H1 (cell line): ENCODE results near the gene CD44. TPM values are rescaled to one million over a fixed set of nuclear protein-coding genes. Genes with fewer than 3 reads are reported as not detected.

Experiments
- CTCF ChIA-PET: fragments of 300-600 bp; sonication (Branson Sonifier 250); formaldehyde crosslinking; loops from one replicate; lab custom pipeline; 2021; ENCODE audit not compliant: partially characterized antibody; lab: Charles Lee
- POLR2A ChIA-PET: fragments of 300-600 bp; sonication (Branson Sonifier 250); formaldehyde crosslinking; loops from one replicate; lab custom pipeline; 2021; ENCODE audit warnings: inconsistent platforms; ENCODE audit not compliant: partially characterized antibody; lab: Charles Lee
- DNase-seq, 2 experiments: peaks; one replicate each; pipeline versions ENCODE4 v3.0.0 to v3.0.0-alpha.2; 2010 to 2022; ENCODE audit warnings: low spot score in 2 of 2, low read depth in 1 of 2, mixed read lengths in 1 of 2
- FAIRE-seq: peaks from 2 replicates; lab custom pipeline; 2011; peaks lifted over from hg19 to GRCh38; lab: Jason Lieb, UNC
- H2AFZ ChIP-seq: 2 replicates; pipeline ENCODE4 v1.8.1; 2012; ENCODE audit warnings: low read length, inconsistent platforms
- H2AK5ac ChIP-seq: 2 replicates; pipeline ENCODE4 v1.6.1; 2013; ENCODE audit warnings: low read depth, low read length
- H2BK120ac ChIP-seq: replicated peaks from 2 replicates; pipeline ENCODE3; 2013; ENCODE audit warnings: low read depth, low read length, inconsistent platforms
- H2BK12ac ChIP-seq: 2 replicates; pipeline ENCODE4 v1.6.1; 2013; ENCODE audit warnings: low read depth, low read length
- H2BK15ac ChIP-seq: 2 replicates; pipeline ENCODE4 v1.6.1; 2013; ENCODE audit warnings: low read length
- H2BK20ac ChIP-seq: 2 replicates; pipeline ENCODE4 v1.6.1; 2013; ENCODE audit warnings: low read length
- H2BK5ac ChIP-seq: 2 replicates; pipeline ENCODE4 v1.6.1; 2013; ENCODE audit warnings: low read depth, low read length
- H3K14ac ChIP-seq: 2 replicates; pipeline ENCODE4 v1.6.1; 2013; ENCODE audit warnings: inconsistent platforms; ENCODE audit not compliant: insufficient read length
- H3K18ac ChIP-seq: 2 replicates; pipeline ENCODE4 v1.6.1; 2013; ENCODE audit warnings: low read length; ENCODE audit errors: extremely low read depth
- H3K23ac ChIP-seq: 2 replicates; pipeline ENCODE4 v1.6.1; 2013; ENCODE audit warnings: inconsistent platforms; ENCODE audit not compliant: insufficient read length
- H3K23me2 ChIP-seq: 2 replicates; pipeline ENCODE4 v1.6.1; 2013; ENCODE audit warnings: low read depth, low read length
- H3K27ac ChIP-seq: 2 replicates; pipeline ENCODE4 v1.6.1; 2011; ENCODE audit warnings: low read depth, low read length, inconsistent platforms
- H3K27me3 ChIP-seq, 4 experiments: replicated peaks in 1 of 4; 1 replicate in 1 of 4; 2 replicates in 3 of 4; pipeline versions ENCODE4 v1.6.1 to v1.8.1; 2011 to 2013; ENCODE audit warnings: low read length in 3 of 4, mild to moderate bottlenecking in 3 of 4, inconsistent platforms in 2 of 4, mixed read lengths in 2 of 4, moderate library complexity in 1 of 4; ENCODE audit not compliant: control insufficient read depth in 3 of 4, insufficient read depth in 3 of 4; ENCODE audit errors: extremely low read depth in 1 of 4
- H3K36me3 ChIP-seq, 4 experiments: 2 replicates each; pipeline versions ENCODE4 v1.6.1 to v1.8.1; 2011 to 2013; ENCODE audit warnings: mild to moderate bottlenecking in 4 of 4, low read length in 3 of 4, moderate library complexity in 2 of 4, control low read depth in 1 of 4, inconsistent platforms in 1 of 4; ENCODE audit not compliant: insufficient read depth in 4 of 4, control insufficient read depth in 2 of 4
- H3K4ac ChIP-seq: replicated peaks from 2 replicates; pipeline ENCODE3; 2013; ENCODE audit warnings: low read length, low read depth, mixed read lengths, inconsistent platforms; ENCODE audit not compliant: insufficient read length
- H3K4me1 ChIP-seq, 4 experiments: replicated peaks in 1 of 4; 1 replicate in 1 of 4; 2 replicates in 3 of 4; pipeline versions ENCODE4 v1.6.1 to v1.8.1; 2011 to 2013; ENCODE audit warnings: low read length in 3 of 4, inconsistent platforms in 2 of 4, mixed read lengths in 1 of 4; ENCODE audit not compliant: insufficient read depth in 4 of 4, control insufficient read depth in 3 of 4
- H3K4me2 ChIP-seq, 2 experiments: 2 replicates each; pipeline versions ENCODE4 v1.6.1 to v1.8.1; 2011 to 2013; ENCODE audit warnings: low read depth in 2 of 2, low read length in 2 of 2, control low read depth in 1 of 2, inconsistent platforms in 1 of 2, mild to moderate bottlenecking in 1 of 2; ENCODE audit not compliant: insufficient read depth in 1 of 2
- H3K4me3 ChIP-seq, 4 experiments: fragments of 200-600, 300-600 bp in 1 of 4; sonication (generic), shearing (Covaris generic), sonication (Bioruptor Twin) in 1 of 4; 2 replicates each; pipeline versions ENCODE4 v1.5.1 to v1.8.1; 2011 to 2016; ENCODE audit warnings: low read length in 4 of 4, low read depth in 3 of 4, control low read depth in 2 of 4, inconsistent platforms in 2 of 4, mild to moderate bottlenecking in 2 of 4, mixed read lengths in 1 of 4, moderate library complexity in 1 of 4; ENCODE audit not compliant: insufficient read depth in 2 of 4; ENCODE audit errors: extremely low read depth in 1 of 4
- H3K56ac ChIP-seq: replicated peaks from 2 replicates; pipeline ENCODE3; 2013; ENCODE audit warnings: low read depth, mild to moderate bottlenecking, mixed read lengths, low read length, inconsistent platforms; ENCODE audit not compliant: insufficient read length
- H3K79me1 ChIP-seq: 2 replicates; pipeline ENCODE4 v1.6.1; 2013; ENCODE audit warnings: low read depth, low read length, control low read depth
- H3K79me2 ChIP-seq, 2 experiments: 2 replicates each; pipeline versions ENCODE4 v1.6.1 to v1.8.1; 2012 to 2013; ENCODE audit warnings: low read length in 2 of 2, mild to moderate bottlenecking in 2 of 2, inconsistent platforms in 1 of 2; ENCODE audit not compliant: insufficient read depth in 2 of 2, control insufficient read depth in 1 of 2
- H3K9ac ChIP-seq, 4 experiments: replicated peaks in 1 of 4; 1 replicate in 1 of 4; 2 replicates in 3 of 4; pipeline versions ENCODE4 v1.6.1 to v1.8.1; 2011 to 2013; ENCODE audit warnings: low read depth in 3 of 4, low read length in 3 of 4, control low read depth in 2 of 4, mild to moderate bottlenecking in 2 of 4, moderate library complexity in 2 of 4, inconsistent platforms in 1 of 4; ENCODE audit errors: extremely low read depth in 1 of 4
- H3K9me3 ChIP-seq, 2 experiments: 2 replicates each; pipeline versions ENCODE4 v1.6.1 to v1.8.1; 2012 to 2013; ENCODE audit warnings: mild to moderate bottlenecking in 2 of 2, moderate library complexity in 2 of 2, control low read depth in 1 of 2, inconsistent platforms in 1 of 2, low read depth in 1 of 2, low read length in 1 of 2, mixed read lengths in 1 of 2; ENCODE audit not compliant: insufficient read depth in 2 of 2
- H4K20me1 ChIP-seq, 2 experiments: replicated peaks in 1 of 2; 2 replicates each; pipeline versions ENCODE3 to v1.8.1; 2011 to 2013; ENCODE audit warnings: inconsistent platforms in 2 of 2, low read length in 2 of 2, mild to moderate bottlenecking in 1 of 2; ENCODE audit not compliant: insufficient read depth in 2 of 2, control insufficient read depth in 1 of 2
- H4K5ac ChIP-seq: 2 replicates; pipeline ENCODE4 v1.6.1; 2013; ENCODE audit warnings: low read length, low read depth, mixed read lengths, inconsistent platforms; ENCODE audit not compliant: insufficient read length
- H4K8ac ChIP-seq: 2 replicates; pipeline ENCODE4 v1.8.0; 2013; ENCODE audit warnings: mild to moderate bottlenecking, moderate library complexity, low read length, inconsistent platforms; ENCODE audit not compliant: insufficient read depth; ENCODE audit errors: extremely low read depth
- H4K91ac ChIP-seq: replicated peaks from 2 replicates; pipeline ENCODE3; 2013; ENCODE audit warnings: low read length, mixed read lengths, inconsistent platforms; ENCODE audit not compliant: insufficient read length
- BRCA1 ChIP-seq: IDR thresholded peaks from 2 replicates; pipeline ENCODE4 v1.6.1; 2012; ENCODE audit warnings: low read depth, low read length, improper control_type of control experiment
- CBX5 ChIP-seq: fragments of 300-800, 300-1000 bp; sonication (generic); IDR thresholded peaks from 2 replicates; pipeline ENCODE4 v1.7.1; 2016; ENCODE audit warnings: antibody characterized with exemption, low read length, low read depth
- CBX8 ChIP-seq: fragments of 300-800, 300-1000 bp; sonication (generic); IDR thresholded peaks from 2 replicates; pipeline ENCODE4 v1.7.1; 2016; ENCODE audit warnings: low read depth, low read length, borderline replicate concordance
- E2F6 ChIP-seq: IDR thresholded peaks from 2 replicates; pipeline ENCODE4 v1.6.1; 2012; ENCODE audit warnings: inconsistent platforms
- HDAC6 ChIP-seq: IDR thresholded peaks from one replicate; pipeline ENCODE4 v1.7.1; 2012; ENCODE audit warnings: low read depth, mild to moderate bottlenecking, inconsistent platforms, low read length, moderate library complexity
- JUN ChIP-seq: IDR thresholded peaks from 2 replicates; pipeline ENCODE4 v1.6.1; 2011; ENCODE audit warnings: low read depth, mild to moderate bottlenecking, improper control_type of control experiment, low read length
- KDM1A ChIP-seq: fragments of 200-600, 300-600 bp; sonication (generic); IDR thresholded peaks from 2 replicates; pipeline ENCODE4 v1.7.1; 2016; ENCODE audit warnings: mild to moderate bottlenecking, low read length, borderline replicate concordance
- KDM5A ChIP-seq: fragments of 200-600 bp; IDR thresholded peaks from 2 replicates; pipeline ENCODE4 v1.7.1; 2012; ENCODE audit warnings: mild to moderate bottlenecking, low read length, inconsistent platforms, mixed read lengths
- POLR2A ChIP-seq, 2 experiments: IDR thresholded peaks; 1 replicate in 1 of 2; 2 replicates in 1 of 2; pipeline ENCODE4 v1.6.1; 2011; ENCODE audit warnings: low read depth in 2 of 2, low read length in 2 of 2, mild to moderate bottlenecking in 2 of 2; ENCODE audit errors: control extremely low read depth in 1 of 2
- SAP30 ChIP-seq: fragments of 300-600 bp; sonication (generic); IDR thresholded peaks from 2 replicates; pipeline ENCODE4 v1.7.1; 2012; ENCODE audit warnings: low read length, moderate library complexity, mild to moderate bottlenecking, inconsistent platforms; ENCODE audit not compliant: insufficient read depth, insufficient replicate concordance
- SIRT6 ChIP-seq: IDR thresholded peaks from one replicate; pipeline ENCODE4 v1.7.1; 2012; ENCODE audit warnings: low read length, inconsistent platforms
- TAF1 ChIP-seq: IDR thresholded peaks from 2 replicates; pipeline ENCODE4 v1.6.1; 2011; ENCODE audit warnings: mild to moderate bottlenecking, low read depth, low read length
- WGBS, 2 experiments: shearing (Covaris generic) in 1 of 2; methylation state at CpG; one replicate each; pipeline versions ENCODE4 v1.1.6 to v1.1.7; 2013 to 2015; ENCODE audit warnings: low lambda C conversion rate in 2 of 2, mixed read lengths in 2 of 2, inconsistent platforms in 1 of 2, low coverage in 1 of 2, missing lambda C conversion rate in 1 of 2; ENCODE audit not compliant: insufficient replicate concordance in 2 of 2, insufficient coverage in 1 of 2, insufficient read length in 1 of 2; ENCODE audit errors: extremely low coverage in 1 of 2, missing lambda C conversion rate in 1 of 2; 5-methylcytosine and 5-hydroxymethylcytosine counted together
- polyA plus RNA-seq, 7 experiments: library from polyadenylated mRNA; depleted of rRNA in 3 of 7; stranded (reverse) in 5 of 7; unstranded in 2 of 7; fragments of >200 nt in 5 of 7; fragments of 200-250 nt in 2 of 7; gene quantifications; 1 replicate in 5 of 7; 2 replicates in 1 of 7; 4 replicates in 1 of 7; pipeline versions ENCODE4 v1.2.1 to v1.2.3, GENCODE V29; 2011 to 2013; ENCODE audit warnings: missing spikeins in 2 of 7, mixed read lengths in 2 of 7
- total RNA-seq: library from RNA; stranded (reverse); fragmentation: NEBNext Ultra II Directional; extraction: Animal tissue kit (Norgen Biotek cat#: 25700); gene quantifications from 2 replicates; pipeline ENCODE4 v1.2.1, GENCODE V29; 2021

The CD44 gene
- total and polyA plus RNA-seq, 2 of the 8 experiments (the other 6 are each of a cell fraction or from before 2014, with no cell fraction given), result 11.8 to 13.7 TPM

- H4K8ac ChIP-seq, result no peak overlapping the region
- POLR2A ChIA-PET, result interaction anchor here (0.7 kb wide), 1 partner anchor 39 kb away, joined by 3 read pairs; no protein-coding TSS in a partner anchor
- H3K4me3 ChIP-seq, result no peak overlapping the region
- H2AK5ac ChIP-seq, result no peak overlapping the region
- no peaks in the 10 kb centered on the region for H3K27me3 ChIP-seq
- no peak overlapping the region for H2BK5ac ChIP-seq
- no peak for FAIRE-seq
- H3K56ac ChIP-seq, result no peak overlapping the region
- no peaks in the 10 kb centered on the region for H4K20me1 ChIP-seq
- no peak for DNase-seq
- WGBS, 2 experiments, result 92% methylated on average over 3 of the region's 3 CpGs; no CpG with 5 or more reads in 1 of the 2 experiments
- H3K23ac ChIP-seq, result no peak overlapping the region
- no peak overlapping the region for H4K5ac ChIP-seq
- H3K9ac ChIP-seq, result no peak overlapping the region
- H2AFZ ChIP-seq, result no peak overlapping the region
- no peak overlapping the region for H2BK120ac ChIP-seq
- H3K18ac ChIP-seq, result no peak overlapping the region
- H3K79me1 ChIP-seq, result no peaks in the 10 kb centered on the region
- H3K27ac ChIP-seq, result no peak overlapping the region
- H2BK20ac ChIP-seq, result no peak overlapping the region
- H4K91ac ChIP-seq, result no peak overlapping the region
- TF ChIP-seq BRCA1, result no peak
- no peak for TF ChIP-seq E2F6
- TF ChIP-seq KDM1A, result no peak
- no peak for TF ChIP-seq POLR2A (IDR thresholded peaks at IDR 0.05; ENCODE audit: control extremely low read depth in 1 of 2, low read depth in 2 of 2, low read length in 2 of 2)
- no peak for TF ChIP-seq TAF1
- no peak for TF ChIP-seq SIRT6
- no peak for TF ChIP-seq CBX5
- no peak for TF ChIP-seq KDM5A
- TF ChIP-seq SAP30, result no peak
- TF ChIP-seq JUN, result no peak
- no peak for TF ChIP-seq HDAC6
- TF ChIP-seq CBX8, result no peak
- H3K4ac ChIP-seq, result no peak overlapping the region
- H2BK15ac ChIP-seq, result no peak overlapping the region
- no peaks in the 10 kb centered on the region for H3K36me3 ChIP-seq
- no peaks in the 10 kb centered on the region for H3K79me2 ChIP-seq
- peaks cover 1% of the 10 kb centered on the region; the same call in 1 of the 2 replicates for H3K23me2 ChIP-seq
- no peaks in the 10 kb centered on the region for H3K9me3 ChIP-seq
- CTCF ChIA-PET, result interaction anchor here (0.8 kb wide), 1 partner anchor 9 kb away, joined by 3 read pairs; no protein-coding TSS in a partner anchor
- no peak overlapping the region for H2BK12ac ChIP-seq
- no peak overlapping the region for H3K4me2 ChIP-seq
- H3K14ac ChIP-seq, result no peak overlapping the region
- H3K4me1 ChIP-seq, result peaks cover 2 to 9% (median 6%) of the 10 kb centered on the region in 4 experiments; a peak in 5 of 7 replicates
These were observed 22.1 kb downstream of the CD44 start for GRCh38 chr11:35160902-35161597.
